H1 (cell line): ENCODE results near the gene DUSP11.

Source experiments
- CTCF ChIP-seq, 3 experiments: IDR thresholded peaks; 1 replicate in 2 of 3; 2 replicates in 1 of 3; pipeline versions ENCODE4 v1.5.1 to v1.6.1; 2011; ENCODE audit warnings: low read length in 3 of 3, mild to moderate bottlenecking in 3 of 3, inconsistent platforms in 2 of 3, low read depth in 1 of 3, moderate library complexity in 1 of 3; ENCODE audit not compliant: insufficient read depth in 1 of 3; ENCODE audit errors: control extremely low read depth in 1 of 3
- MAX ChIP-seq: IDR thresholded peaks from 2 replicates; pipeline ENCODE4 v1.6.1; 2012; ENCODE audit warnings: inconsistent platforms
- RFX5 ChIP-seq: IDR thresholded peaks from 2 replicates; pipeline ENCODE4 v1.6.1; 2011; ENCODE audit warnings: low read depth, low read length, improper control_type of control experiment, borderline replicate concordance
- SP1 ChIP-seq: IDR thresholded peaks from 2 replicates; pipeline ENCODE4 v1.6.1; 2011; ENCODE audit warnings: low read depth, low read length

- TF ChIP-seq RFX5 (no peak), CTCF (IDR thresholded peaks at IDR 0.05; ENCODE audit: control extremely low read depth in 1 of 3, insufficient read depth in 1 of 3, low read depth in 1 of 3, low read length in 3 of 3) (no peak), SP1 (no peak), MAX (no peak)
These were observed 45.5 kb upstream of the DUSP11 start for GRCh38 chr2:73825408-73825807.
